AG09309 (cell line): ENCODE results near the gene FAXC.

Experiments used
- DNase-seq: peaks from one replicate; pipeline ENCODE4 v3.0.0-alpha.2; 2010; ENCODE audit warnings: low read depth
- H3K4me3 ChIP-seq: 2 replicates; pipeline ENCODE4 v1.5.1; 2011; ENCODE audit warnings: mild to moderate bottlenecking, low read depth, low read length, moderate library complexity; ENCODE audit not compliant: control insufficient read depth
- TF ChIP-seq, protein P1 (sequence below): IDR thresholded peaks from 2 replicates; pipeline ENCODE4 v1.5.1; 2011; ENCODE audit warnings: mild to moderate bottlenecking, low read depth, low read length, inconsistent platforms; ENCODE audit not compliant: insufficient read depth, control insufficient read depth; ENCODE audit errors: missing control alignments

FAXC gene

DNA sequence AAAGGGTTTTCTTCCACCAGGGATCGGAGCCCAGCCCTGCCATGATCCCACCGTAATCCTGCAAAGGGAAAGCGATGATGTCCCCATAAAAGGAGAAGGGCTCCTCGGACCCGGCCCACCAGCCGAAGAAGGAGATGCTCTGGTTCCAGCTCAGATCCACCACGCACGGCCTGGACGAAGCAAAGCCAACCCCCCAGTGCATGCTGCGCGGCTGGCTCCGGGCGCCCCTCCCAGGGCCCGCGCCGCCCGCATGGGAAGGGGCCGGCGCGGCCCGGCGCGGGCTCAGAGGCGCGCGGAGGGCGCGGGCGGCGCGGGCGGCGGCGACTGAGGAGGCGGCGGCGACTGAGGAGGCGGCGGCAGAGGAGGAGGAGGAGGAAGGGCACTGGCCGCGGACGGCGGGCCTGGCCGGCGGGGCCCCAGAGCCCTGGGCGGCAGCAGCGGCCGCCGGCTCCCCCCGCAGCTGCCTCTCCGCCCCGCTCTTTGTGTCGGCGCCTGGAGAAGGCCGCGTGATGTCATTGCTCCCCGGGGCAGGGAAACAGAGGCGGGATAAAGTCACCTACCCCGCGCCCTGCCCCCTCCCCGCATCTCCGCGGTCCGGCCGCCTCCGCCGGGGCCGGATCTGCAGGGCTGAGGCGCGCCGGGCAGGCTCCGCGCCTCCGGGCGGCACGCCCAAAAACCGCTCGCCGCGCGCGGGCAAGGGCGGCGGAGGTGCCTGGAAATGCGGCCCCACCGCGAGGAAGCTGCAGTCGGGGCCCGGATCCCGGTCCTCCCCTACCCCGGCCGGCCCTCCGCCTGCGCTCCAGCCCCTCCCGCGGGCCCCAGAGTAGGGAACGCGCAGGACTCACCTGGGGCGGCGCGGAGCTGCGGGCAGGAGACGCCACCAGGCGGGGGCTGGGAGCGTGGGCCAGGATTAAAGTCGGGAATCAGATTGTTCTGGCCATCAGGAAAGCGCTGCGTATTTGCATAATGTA, at the start of gene FAXC:
Gene FAXC (minus strand): TSS at position 504 of the 971 bp plus-strand sequence. CDS start 302 bp downstream, at position 202.
- H3K4me3 ChIP-seq, result peak within 1 kb of the TSS; percentile 35
- DNase-seq, result no peak
- TF ChIP-seq, protein P1, sequence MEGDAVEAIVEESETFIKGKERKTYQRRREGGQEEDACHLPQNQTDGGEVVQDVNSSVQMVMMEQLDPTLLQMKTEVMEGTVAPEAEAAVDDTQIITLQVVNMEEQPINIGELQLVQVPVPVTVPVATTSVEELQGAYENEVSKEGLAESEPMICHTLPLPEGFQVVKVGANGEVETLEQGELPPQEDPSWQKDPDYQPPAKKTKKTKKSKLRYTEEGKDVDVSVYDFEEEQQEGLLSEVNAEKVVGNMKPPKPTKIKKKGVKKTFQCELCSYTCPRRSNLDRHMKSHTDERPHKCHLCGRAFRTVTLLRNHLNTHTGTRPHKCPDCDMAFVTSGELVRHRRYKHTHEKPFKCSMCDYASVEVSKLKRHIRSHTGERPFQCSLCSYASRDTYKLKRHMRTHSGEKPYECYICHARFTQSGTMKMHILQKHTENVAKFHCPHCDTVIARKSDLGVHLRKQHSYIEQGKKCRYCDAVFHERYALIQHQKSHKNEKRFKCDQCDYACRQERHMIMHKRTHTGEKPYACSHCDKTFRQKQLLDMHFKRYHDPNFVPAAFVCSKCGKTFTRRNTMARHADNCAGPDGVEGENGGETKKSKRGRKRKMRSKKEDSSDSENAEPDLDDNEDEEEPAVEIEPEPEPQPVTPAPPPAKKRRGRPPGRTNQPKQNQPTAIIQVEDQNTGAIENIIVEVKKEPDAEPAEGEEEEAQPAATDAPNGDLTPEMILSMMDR, result no peak

DNA sequence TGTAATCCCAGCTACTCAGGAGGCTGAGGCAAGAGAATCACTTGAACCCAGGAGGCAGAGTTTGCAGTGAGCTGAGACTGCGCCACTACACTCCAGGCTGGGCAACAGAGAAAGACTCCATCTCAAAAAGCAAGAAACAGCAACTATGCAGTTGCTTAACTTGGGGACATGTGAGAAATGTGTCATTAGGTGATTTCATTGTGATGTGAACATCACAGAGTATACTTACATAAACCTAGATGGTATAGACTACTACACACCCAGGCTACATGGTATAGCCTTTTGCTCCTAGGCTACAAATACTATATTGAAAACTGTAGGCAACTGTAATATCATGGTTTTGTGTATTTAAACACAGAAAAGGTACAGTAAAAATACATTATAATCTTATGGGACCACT, 47.8 kb upstream of the FAXC start:
- TF ChIP-seq, protein P1, result no peak
- no peak for DNase-seq
- no peak overlapping the region for H3K4me3 ChIP-seq

DNA sequence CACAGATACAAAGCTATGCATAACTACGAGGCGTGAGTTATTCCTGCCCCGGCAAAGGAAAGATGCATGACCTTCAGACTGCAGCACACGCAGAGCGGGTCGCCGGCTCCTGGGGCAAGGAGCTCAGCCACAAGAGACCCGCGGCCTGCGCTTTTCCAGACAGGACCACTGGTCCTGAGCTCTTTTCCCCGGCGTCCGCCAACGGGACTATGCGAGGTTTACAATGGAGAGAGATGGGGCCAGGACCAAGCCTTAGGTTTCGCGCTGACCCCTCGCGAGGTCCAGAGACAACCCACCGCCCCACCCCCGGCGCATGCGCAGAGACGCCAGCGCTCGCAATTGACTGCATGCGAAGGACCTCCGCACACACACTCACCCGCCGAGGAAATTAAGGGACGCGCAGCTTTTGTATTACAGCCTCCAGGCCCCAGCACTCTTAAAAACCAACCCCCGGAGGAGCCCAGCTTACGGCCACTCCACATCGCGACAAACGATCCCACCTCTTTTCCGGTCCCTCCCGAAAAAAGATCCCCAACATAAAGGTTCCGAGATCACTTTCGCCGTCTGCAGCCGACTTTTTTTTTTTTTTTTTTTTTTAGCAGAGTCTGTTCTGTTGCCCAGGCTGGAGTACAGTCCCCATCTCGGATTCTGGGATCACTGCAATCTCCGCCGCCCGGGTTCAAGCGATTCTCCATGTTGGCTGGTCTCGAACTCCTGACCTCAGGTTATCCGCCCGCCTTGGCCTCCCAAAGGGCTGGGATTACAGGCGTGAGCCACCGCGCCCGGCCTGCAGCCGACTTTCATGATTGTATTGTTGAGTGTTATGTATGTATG, 44.4 kb upstream of the FAXC start, which contains the start of gene COQ3:
Gene COQ3 (minus strand): TSS at position 498 of the 834 bp plus-strand sequence. CDS start 16 bp downstream, at position 482.
- peak; percentile 24 for DNase-seq
- TF ChIP-seq, protein P1, result no peak
- peak within 1 kb of the TSS; percentile 76 for H3K4me3 ChIP-seq

DNA sequence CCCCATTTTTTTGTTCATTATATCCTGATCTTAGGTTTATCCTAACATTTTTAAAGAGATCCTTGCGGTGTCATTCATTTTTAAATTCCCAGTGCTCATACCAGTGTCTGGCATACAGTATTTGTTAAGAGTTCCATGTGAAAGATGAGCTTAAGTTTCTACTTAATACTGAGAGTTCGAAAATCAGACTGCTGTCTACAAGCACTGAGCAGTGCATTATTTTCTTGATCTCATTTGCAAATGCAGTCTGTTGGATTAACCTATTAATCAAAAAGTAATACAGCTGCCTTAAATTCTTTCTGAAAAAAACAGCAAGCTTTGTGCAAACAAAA, 43.9 kb upstream of the FAXC start:
- TF ChIP-seq, protein P1, result no peak
- DNase-seq, result no peak
- H3K4me3 ChIP-seq, result peak overlapping the region; percentile 76

DNA sequence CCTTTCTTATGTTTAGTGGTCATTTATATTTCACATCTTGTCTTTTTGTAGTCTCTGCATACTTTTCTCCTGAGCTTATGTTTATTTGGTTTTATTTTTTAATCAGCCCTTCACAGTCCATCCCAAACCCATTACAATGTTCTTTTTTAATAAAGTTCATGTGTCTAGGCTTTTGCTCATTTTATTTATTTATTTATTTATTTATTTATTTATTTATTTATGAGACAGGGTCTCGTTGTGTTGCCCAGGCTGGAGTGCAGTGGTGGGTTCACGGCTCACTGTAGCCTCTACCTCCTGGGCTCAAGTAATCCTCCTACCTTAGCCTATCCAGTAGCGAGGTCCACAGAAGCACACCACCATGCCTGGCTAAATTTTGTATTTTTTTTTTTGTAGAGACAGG, 41.4 kb upstream of the FAXC start:
- TF ChIP-seq, protein P1, result no peak
- H3K4me3 ChIP-seq, result no peak overlapping the region
- DNase-seq, result no peak

DNA sequence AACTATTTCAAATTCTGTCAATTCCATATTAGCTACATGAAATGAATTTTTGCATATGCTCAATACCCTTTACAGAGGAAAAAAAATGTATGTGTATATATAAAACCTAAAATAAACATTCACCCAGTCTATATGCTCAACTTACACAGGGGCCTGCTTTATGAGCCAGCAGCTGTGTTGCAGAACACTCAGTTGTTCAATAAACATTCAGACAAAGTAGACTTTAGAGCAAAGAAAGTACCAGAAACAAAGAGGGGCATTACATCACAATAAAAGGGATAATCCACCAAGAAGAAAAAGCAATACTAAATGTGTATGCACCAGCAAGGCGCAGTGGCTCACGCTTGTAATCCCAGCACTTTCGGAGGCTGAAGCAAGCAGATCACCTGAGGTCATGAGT, 35.0 kb upstream of the FAXC start:
- H3K4me3 ChIP-seq, result no peak overlapping the region
- no peak for DNase-seq
- TF ChIP-seq, protein P1, result no peak
